Activated CD4-positive, alpha-beta T cell treated with anti-CD3 and anti-CD28 coated beads, Interleukin-2, Interleukin-6, amounts not matched to agents 100 ng/mL and 50 ng/mL, durations not matched to agents 16 hours and 8 hours (primary cell): ENCODE measurements around the gene CERS6.

ENCODE experiments used
- DNase-seq: peaks from one replicate; pipeline ENCODE4 v3.0.0-alpha.2; 2020

CERS6 gene

DNA sequence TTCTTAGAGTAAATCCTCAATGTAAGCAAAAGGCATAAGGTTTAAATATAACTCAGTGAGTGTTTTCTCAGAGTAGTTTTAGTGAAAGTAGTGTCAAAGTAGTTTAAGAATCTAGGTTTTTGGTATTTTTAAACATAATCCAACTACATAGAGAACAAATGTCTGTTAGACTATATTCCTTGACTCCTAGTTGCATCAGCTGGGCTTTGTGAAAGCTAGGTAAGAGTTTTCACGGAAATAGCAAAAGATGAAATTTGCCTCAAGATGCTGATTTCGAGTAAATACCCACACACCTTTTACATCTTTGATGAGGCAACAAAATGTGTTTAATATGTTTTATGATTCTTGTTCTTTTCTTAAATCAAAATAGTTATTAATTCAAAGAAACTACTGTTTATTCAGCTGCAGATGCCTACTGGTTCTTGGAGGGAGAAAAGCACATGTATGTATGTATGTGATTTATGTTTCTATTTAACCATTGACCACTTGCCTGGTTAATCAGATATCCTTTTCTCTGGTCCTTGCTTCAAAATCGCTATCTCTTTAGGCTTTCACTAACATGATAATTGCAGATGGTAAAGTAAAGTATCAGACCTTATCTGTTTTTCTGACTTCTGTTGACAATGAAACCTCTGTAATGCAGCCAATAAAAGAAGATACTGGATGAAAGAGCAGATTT, 229.0 kb downstream of the CERS6 start:
- no peak for DNase-seq

DNA sequence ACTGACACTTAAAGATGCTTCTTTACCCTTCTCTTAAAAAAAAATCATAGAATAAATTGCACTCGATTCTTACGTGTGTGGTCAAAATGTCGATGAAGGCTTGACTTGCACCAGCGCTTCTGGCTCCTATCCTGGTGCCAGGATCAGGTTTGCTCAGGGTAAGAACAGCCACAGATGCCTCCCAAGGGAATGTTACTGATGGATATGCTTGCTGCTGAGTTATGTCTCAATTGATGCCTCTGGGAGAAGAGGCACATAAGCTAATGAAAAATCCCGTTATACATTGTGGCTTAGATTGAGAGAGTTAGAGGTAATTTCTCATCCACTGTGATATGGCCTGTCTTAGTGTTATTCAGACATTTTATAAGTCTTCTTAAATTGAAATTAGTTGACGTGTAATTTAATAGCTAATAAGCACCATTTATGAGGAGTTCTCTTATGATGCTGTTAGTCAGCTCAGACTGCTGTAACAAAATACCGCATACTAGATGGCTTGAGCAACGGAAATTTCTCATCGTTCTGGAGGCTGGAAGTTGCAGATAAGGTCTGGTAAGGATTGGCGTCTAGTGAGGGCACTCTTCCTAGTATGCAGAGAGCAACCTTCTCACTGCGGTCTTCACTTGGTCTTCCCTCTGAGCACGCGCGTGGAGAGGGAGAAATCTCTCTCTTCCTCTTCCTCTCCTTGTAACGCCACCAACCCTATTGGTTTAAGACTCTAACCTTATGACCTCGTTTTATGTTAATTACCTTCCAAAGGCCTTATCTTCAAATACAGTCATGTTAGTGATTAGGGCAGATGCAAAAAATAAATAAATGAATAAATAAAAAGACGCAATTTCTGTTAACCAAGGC, 229.8 kb downstream of the CERS6 start:
- DNase-seq: no peak

DNA sequence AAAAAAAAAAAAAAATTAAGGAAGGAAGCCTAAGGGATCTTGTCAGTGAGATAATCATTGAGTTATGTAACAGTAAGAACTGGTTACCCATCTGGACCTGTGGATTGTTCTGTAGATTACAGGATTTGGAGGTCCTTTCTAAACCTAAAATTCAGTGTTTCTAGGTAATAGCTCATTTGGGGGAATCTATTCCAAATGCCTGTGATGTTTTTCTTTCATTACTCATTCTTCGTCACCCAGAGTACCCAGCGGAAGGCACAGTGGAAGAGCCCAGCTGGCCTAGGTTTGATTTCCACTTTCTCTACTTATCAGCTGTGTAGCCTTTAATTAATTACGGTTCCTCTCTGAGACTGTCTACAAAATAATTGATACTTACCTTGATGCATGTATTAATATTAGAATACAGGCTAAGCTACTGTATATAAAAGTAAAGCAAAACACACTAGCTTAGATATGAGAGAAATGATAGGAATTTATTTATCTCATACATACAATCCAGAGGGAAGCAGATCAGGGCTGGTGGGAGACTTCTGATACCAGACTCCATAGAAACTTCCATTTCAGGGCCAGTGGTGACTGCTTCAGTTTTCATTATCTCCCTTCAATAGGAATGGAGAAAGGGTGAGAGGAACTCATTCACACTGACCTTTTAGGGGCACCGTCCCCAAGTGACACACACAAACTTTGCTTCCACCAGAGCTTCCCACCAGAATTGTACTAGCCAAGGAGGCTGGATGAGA, 230.6 kb downstream of the CERS6 start:
- no peak for DNase-seq

DNA sequence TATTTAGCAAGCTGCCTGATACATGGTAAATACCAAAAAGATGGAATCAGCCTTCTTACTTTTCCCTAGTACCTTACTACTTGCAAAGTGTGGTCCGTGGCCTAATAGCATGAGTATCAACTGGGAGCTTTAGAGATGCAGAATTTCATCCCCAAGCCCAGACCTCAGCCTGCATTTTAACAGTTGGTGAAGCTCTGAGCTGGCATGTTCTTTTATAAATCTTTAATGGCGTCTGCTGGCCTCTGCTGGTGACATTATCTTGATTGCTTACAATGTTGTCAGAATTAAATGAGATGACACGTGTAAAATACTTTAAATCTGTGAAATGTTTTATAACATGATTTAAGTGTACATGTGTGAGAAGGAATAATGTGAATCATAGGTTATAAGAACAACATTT, 231.2 kb downstream of the CERS6 start:
- no peak for DNase-seq

DNA sequence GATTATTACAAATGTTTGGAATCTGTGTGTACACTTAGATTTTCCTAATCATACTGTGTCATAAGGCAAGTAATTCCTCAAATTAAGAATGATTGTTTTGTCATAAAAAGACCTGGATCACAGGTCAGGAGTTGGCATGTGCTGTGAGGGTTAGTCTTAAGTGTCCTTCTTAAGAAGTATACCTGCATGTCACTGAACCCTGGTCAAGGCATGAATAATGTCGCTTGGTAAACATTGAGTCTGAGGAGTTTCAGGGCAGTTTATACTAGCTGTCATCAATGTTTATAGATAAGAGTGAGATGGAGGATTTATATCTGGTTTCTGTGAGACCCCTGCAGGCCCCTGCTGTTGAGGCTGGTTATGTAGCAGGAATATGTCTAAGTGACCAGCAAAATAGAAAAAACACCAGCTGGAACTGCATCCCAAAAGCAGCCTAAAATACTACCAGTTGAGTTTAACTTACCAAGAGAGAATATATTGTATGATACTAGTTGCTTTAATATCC, 234.4 kb downstream of the CERS6 start:
- DNase-seq: no peak

DNA sequence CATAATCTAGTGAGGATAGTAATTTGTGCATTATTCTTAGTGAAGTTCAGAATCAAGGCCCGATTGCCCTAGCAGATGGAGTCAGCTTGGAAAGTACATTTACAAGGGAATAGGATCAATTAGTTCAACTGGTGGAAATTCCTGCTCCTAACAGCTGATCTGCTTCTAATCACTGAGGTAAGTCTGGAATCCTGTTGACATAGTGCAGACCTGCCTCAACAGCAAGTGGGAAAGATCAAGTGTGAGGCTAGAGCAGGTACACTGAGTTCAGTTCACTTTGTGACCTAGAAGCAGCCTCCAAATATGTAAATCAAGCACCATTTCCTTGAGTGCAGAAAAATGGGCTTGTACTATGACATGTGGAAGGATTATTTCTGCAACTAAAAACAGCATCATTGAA, 235.1 kb downstream of the CERS6 start:
- no peak for DNase-seq

DNA sequence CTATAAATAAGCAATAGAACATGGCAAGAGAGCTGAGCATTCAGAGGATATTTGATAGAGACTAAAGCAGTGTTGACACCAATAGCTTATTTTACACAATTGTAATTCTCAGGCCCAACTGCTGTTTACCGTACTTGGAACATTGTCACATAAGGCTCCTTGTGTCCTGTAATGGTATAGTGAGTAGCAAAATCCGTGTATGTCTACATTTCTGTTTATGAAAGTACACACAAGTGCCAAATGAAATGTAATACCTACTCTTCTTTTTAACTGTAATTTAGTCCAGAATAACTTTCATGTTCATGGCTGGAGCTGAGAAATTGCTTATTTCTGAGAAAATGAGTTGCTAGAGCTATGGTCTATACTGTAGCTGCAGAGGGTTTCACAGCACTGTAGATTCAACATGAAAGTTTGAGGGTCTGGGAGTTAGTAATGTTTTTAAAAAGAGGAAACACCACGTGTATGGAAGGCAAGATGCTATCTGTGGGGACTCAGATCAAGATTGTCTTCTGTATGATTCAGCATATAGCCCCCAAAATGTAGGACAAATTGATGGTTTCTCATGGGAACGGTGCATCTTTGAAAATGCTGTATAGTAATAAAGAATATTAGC, 236.2 kb downstream of the CERS6 start:
- peak; percentile 84 for DNase-seq

DNA sequence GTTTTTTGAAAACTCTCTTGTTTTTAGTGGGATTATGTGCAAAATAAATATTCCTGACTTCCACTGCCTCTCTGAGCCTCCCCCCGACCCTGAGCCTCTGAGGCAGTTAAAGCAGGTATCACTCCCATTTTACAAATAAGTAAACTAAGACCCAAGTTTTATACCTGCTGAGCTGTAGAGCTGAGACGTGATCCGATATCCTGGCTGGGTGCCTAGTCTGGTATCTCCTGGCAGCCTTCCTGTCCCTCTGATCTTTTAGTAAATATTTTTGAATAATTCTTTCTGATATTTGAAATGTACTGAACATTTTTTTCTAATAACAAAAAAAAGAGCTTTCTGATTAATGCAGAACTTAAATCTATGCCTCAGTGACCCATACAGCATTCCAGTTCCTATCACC, 238.1 kb downstream of the CERS6 start:
- DNase-seq: no peak

DNA sequence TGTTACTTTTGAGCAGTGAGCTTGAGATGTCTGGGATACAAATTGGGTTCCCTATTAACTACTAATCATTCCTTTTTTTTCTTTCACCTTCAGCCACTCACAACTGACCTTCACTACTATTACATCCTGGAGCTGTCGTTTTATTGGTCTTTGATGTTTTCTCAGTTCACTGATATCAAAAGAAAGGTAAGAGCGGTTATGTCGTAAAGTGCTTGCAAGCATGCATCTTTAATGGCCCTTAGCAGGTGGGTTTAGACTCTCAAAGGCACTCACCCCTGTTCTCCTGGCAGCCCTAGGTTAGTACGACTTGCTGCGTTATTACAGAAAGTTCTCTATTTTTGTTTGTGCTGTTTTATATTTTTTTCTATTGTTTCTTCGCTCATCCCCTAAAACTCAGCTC, 238.8 kb downstream of the CERS6 start:
- no peak for DNase-seq

DNA sequence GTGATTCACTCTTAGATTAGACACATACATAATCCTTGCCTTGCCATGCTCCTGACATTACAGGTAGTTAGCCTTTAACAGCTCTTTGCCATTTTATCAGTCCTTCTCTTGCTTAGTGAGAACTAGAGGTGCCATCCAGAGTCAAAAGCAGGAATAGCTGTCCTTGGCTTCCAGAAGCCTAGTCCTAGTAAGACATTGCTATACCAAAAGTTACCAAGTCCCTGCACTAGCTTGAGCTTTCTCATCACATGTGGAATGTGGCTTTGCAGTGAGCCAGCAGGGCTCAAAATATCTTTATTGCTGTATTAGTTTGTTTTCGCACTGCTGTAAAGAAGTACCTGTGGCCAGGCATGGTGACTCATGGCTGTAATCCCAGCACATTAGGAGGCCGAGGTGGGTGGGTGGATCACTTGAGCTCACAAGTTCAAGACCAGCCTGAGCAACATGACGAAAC, 241.6 kb downstream of the CERS6 start:
- DNase-seq: no peak

DNA sequence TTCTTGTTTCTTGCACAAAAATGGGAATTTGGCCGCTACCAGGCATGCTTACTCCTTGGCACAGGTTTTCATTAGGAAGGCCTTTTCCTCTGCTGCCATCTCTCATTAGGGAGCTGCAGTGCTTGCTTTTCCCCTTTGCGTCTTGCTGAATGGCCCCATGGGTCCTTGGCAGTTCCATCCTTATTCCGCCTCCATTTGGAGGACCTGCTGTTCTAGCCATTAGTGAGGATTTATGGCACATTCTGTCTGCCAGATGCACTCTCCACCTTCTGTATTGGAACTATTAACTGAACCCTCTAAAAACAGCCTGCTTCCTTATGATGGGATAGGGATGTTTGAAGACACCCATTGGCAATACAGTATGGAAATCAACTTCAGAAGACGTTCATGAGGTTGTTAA, 242.9 kb downstream of the CERS6 start:
- no peak for DNase-seq

DNA sequence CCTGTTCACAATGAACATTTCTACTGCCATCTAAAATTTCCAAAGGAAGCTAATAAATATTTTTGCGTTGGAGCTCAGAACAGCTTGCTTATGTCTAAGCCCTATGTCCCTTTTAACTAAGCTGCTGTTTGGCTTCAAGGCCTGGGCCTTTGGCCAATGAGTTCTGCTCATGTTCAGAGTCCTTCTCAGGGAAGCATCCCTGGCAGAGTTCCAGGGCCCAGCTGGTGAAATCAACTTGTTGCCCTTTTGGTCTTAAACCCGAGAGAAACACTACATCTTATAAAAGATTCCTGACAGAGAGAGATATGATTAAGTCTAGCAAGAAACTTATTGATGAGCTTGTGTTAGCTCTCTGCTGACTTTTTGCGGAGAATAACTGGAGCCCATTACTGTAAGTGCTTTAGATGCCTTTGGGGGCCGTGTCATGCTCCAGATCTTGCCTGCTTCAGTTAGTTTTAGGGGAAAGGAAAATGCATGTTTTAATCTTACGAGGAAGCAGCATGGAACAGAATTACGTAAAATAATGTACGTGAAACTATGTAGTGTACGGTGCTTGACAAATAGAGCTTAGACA, 243.9 kb downstream of the CERS6 start:
- DNase-seq: no peak

DNA sequence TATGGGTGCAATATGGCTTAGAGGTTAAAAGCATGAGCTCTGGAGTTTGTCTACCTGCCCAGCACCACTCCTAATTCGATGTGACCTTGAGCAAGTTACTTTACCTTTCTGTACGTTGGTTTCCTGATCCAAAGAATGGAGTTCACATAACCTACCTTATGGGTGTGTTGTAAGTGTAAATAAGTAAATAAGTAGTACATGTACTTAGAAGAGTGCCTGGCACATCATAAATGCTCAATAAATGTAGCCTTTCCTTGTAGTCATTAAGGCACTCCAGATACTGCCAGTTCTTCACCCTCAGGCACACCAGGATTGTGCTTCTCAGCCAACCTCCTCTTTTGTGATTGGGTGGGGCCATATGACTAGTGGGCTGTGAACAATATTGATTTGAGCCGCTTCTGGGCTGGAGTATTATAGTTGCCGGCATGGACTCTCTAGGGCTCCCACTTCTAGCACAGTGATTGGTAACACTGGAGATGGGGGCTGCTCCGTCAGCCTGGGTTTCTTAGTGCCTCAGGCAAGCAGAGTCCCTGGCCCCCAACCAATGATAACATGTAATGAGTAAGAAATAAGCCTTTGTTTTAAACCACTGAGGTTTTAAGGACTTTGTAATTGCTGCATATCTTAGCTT, 244.7 kb downstream of the CERS6 start:
- no peak for DNase-seq

DNA sequence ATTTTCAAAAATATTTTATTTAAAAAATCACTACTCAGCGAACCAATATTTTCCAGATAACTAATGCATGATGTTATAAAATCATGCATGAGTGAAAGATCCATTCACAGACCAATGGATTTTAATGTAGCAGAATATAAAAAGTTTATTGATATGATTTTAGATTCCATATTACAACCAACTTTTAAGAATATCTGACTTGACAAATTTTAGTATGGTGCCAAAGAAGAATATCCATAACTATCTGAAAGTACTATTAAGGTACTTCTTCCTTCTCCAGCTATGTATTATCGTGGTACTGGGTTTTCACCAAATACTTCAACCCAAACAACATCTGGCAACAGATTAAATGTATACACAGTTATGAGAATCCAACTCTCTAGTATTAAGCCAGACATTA, 246.5 kb downstream of the CERS6 start:
- DNase-seq: no peak

DNA sequence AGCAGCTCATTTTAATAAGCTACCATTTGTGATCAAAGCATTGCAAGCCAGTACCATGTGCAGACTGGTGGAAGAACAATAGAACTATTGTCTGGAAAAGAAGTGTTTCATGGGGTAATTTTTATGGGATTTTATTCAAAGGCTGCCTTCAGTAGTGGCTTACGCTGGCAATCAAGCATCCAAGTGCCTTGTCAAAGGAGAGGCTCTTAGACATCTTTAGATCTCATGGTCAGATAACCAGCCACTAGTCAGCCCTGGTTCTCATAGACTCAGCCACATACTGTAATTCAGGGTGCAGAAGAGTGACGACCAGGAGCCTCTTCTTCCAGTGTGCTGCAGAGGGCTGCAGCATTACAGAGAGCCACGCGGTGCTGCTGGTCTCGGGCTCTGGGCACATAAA, 247.9 kb downstream of the CERS6 start:
- DNase-seq: no peak

DNA sequence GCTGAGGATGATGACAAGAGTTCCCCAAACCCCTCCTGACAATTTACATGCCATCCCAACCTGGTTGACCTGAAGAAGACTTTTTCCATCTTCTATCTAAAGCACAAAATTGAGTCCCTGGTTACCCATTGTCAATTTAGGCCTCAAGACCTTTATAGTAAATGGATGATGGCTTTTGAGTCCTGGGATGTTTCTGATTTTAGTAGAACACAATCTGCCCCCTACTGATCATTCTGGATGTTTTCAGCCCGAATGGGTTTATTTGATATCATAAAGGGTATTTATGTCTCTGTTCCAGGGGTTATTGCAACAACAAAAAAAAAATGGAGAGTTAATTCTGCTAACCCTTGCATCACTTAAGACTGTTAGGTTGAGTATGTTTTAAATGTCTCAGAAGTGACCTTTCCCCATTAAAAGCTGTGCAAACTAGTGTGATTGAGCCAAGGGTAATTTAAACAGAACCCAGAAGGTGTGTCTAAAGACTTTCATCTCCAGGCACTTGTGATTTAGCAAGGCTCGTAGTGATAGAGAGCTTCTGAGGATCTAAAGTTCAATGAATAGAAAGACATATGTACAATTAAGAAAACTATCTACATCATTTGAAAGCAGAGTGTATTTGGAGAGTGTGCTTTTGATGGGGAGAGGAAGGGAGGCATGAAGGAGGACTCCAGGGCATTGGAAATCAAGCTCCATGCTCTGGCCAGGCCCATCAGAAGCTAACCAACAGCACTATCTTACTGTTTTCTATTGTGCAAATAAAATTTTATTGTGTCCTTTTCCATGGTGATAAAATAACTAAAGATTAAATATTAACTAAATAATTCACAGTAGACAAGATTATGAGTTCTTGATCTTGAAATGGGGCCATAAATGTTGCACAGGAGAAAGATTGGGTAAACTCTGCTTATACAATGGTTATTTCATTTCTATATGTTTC, 249.7 kb downstream of the CERS6 start:
- DNase-seq: peak; percentile 39

DNA sequence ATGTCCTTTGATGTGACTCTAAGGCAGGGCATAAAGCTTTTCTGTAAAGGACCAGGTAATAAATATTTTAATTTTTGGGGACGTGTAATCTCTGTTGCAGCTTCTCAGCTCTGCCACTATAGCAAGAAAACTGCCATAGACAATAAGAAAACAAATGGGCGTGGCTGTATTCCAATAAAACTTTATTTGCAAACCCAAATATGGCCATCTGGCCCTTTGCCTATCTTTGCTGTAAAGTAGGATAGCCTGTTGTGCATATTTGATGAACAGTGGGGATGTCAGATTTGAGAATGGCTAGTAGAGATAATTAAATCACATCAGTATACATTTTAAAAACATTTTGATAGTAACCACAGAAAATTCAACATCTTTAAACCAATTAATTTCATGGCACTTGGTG, 250.7 kb downstream of the CERS6 start:
- no peak for DNase-seq

DNA sequence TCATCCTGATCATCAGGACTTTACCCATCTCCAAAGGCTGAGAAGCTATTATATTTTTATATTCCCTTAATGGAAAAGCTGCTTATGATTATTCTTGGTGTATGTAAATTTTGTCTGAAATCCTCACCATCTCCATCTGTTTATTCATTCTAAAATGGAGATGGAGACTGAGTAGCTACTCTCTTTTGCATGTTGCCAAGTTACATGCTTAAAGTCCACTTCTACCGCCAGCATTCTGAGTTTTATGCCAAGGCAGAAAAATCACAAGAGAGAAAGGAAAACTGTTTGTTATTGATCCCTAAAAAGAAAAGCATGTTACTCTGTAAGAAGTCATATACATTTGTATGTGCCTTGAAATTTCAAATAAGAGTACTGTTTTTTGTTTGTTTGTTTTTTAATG, 252.0 kb downstream of the CERS6 start:
- DNase-seq: no peak

DNA sequence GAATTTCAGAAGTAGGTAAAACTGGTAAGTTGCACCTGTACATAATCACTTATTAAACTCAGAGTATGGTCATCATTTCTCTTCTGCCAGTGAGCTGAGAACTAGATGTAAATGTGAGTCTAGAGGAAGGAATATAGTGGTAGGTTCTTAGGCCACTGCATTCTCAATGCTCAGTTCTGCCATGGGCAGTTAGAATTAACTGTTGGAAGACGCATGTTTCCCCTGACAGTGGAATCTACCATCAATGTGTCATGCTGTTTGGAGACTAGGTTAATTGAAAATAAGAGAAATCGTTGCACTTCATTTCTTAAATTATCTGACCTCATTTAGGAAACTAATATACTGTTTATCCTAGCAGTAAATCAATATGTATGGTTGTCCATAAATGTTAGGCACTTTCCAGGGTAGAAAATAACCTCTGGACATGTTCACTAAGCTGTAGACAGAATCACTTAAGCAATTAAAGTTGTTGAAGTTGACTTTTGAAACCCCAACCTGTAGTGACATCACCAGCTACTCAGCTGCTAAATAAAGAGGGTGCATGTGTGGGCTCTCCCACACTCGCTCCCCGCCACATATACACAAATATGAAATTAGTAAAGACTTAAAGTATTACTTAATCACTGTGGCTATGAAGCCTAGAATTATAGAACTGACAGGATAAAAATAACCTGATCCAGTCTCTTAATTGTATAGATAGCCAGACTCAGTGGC, 254.8 kb downstream of the CERS6 start:
- no peak for DNase-seq

DNA sequence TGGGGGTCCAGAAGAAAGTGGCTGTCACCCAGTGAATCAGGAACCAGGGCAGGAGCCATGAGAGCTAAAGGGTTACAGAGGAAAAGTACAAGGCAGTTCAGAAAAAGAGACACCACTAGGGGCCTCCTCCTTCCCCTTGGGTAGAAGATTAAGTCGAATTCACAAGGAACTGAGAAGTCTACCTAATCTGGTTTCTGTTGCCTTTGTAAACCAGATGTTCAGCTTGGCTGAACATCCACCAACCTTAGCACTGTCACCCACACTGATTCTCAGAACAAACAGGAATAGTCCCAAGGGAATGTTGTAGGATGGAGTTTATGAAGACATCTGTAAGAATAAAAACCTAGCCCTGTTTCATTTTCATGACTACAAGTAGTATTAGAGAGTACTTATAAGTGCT, 256.0 kb downstream of the CERS6 start:
- no peak for DNase-seq
